ENCODE results near the gene SLC37A3.

SLC37A3 gene

DNA sequence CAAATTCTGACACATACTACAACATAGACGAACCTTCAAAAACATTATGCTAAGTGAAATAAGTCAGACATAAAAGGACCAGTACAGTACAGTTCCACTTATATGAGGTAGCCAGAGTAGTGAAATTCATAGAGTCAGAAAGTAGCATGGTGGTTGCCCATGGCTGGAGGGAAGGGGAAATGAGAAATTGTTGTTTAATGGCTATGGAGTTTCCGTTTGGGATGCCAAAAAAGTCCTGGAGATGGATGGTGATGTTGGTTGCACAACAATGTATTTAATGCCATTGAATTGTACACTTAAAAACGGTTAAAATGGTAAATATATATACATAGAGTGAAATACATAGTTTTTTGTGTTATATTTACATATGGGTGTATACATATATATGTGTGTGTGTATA lies 2.1 kb upstream of the SLC37A3 start:
- DNase-seq (ENCODE audit: low read depth) = no peak

DNA sequence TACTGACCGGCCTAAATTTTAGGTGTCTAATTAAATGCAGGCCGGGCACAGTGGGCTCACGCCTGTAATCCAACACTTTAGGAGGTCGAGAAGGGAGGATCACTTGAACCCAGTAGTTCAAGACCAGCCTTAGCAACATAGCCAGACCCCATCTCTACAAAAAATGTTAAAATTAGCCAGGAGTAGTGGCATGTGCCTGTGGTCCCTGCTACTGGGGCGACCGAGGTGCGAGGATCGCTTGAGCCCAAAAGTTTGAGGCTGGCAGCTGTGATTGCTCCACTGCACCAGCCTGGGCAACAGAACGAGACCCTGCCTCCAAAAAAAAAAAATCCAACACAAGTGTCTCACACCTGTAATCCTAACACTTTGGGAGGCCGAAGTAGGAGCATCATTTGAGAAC lies 491 bp upstream of the SLC37A3 start:
- DNase-seq (ENCODE audit: low read depth) = no peak

GRCh38 chr7:140393756-140394306 lies 4.5 kb downstream of the SLC37A3 start:
- no peak for DNase-seq (ENCODE audit: low read depth)

DNA sequence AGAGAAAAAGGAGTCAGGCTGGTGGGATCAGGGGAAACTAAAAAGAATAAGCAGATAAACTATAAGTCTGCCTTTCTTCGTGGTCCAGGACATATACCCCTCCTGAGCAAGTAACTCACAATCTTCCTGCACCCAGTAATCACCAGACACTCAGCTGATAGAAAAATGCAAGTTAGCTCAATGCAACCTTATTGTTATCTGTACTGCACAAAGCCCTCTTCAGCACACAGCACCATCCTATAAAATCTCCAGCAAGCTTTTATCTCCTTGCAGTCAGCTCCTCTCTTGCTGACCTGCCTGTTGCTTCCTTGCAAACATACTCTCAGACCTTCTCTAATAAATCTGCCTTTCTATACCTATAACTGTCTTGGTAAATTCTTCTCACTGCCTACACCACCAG lies 6.7 kb downstream of the SLC37A3 start:
- no peak for DNase-seq (ENCODE audit: low read depth)

GRCh38 chr7:140390466-140391190 lies 7.7 kb downstream of the SLC37A3 start:
- no peak for DNase-seq (ENCODE audit: low read depth)

DNA sequence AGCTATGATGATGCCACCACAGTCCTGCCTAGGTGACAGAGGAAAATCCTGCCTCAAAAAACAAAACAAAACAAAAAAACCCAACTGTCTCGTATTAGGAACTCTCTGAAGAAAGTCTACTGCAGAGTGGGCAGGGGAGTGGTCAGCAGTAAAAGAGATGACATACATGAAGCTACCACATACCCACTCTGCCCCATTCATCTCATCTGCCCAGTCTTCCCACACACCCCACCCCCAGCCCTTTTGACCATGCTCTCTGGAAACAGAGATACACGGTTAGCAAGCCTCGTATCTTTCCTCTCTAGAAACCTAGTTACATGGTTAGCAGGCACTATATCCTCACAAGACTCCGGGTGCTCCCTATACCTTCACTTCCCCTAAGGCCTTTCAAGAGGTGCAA lies 8.3 kb downstream of the SLC37A3 start:
- no peak for DNase-seq (ENCODE audit: low read depth)

DNA sequence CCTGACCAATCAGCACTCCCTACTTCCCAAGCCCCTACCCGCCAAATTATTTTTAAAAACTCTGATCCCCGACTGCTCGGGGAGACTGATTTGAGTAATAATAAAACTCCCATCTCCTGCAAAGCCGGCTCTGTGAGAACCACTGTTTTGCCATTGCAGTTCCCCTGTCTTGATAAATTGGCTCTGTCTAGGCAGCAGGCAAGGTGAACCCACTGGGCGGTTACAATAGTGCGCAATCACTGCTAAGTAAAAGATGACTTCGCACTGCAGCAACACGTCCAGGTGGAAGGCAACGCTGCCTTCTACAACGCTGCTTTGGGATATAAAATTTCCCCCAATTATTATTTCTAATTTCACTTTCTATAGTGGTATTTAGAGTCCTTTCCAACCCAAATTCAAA lies 8.9 kb downstream of the SLC37A3 start:
- DNase-seq (ENCODE audit: low read depth) = no peak

DNA sequence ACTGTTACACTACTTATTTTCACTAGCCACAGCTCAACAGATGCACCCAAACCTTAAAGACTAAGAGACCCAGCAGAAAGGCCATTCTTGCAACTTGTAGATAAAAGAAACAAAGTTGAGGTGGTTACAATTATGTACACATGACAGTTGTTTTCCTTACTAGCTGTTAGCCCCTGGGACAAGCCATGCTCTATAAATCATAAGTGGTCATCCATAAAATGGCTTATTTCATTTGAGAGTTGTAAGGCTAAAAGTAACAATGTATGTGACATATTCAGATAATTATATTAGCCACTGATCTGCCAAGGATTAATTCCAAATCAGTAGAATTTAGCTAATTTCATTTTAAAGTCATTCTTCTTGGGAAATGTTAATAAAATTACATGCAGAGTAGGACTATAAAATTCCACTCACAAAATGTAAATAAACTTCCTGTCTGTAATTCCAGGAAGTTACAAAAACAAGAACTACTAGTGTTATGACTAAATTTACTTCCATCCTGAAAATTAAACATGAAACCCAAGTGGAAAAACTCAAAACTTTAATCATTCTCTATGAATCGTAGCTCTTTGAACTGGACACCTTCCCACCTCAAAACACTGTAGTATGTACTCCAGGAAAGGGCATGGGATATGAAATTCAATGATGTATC lies 13.3 kb downstream of the SLC37A3 start:
- DNase-seq (ENCODE audit: low read depth) = no peak

DNA sequence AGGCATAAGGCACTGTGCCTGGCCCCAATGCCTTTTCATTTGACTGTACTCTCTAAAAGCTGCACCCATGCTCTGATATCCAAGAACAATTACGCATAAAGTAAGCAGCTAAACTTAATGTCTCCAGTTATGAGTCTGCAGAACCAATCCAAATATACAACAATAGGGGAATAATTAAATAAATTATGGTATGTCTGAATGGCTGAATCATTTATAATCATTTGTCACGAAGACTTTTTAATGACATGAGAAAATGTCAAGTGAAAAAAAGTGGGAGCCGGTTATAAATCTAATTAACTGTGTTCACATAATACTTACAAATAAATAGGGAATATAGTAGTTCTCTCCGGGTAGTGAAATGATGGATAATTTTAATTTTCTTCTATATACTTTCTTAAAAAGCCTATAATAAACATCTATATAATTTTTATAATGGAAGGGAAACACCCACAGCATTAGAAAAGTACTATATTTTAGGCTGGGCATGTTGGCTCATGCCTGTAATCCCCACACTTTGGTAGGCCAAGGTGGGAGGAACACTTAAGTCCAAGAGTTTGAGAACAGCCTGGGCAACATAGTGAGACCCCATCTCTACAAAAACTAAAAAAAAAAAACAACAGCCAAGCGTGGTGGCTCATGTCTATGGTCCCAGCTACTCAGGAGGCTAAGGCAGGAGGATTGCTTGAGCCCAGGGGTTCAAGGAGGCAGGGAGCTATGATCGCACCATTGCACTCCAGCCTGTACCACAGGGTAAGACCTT lies 14.2 kb downstream of the SLC37A3 start:
- no peak for DNase-seq (ENCODE audit: low read depth)

DNA sequence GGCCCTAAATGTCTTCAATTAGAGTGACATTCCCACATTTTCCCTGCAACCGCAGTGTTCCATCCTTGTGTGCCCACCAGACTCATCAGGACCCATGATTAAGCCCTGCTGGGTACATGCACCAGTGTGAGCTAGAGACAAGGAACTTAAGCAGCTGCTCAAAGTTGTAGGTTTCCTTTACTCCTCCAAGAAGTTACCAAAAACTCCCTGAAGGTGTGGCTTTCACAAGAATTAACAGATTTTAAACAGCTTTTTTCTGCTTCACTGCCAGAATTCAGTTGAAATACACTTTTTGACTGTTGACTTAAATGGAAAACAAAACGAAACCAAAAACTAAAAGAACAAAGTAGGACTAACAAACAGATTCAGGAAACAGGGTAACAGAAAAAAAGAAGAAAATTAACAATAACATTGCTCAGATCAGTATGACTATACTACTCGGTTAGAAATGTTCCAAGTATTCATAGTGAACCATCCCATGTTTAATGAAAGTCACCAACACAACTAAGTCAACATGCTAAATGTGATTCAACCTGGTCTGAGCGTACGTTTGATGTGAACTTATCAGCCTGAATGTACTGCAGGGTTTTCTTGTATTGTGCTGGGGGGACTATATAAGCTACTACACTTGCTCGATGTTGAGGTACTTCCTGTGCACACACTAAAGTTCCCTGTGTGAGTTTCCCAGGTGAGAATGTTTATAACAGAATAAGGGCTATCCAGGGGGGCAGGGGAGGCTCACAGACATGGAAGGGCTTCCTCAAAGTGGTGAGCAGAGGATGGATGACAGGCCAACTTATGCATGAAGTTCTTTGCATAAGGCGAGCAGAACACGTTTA lies 22.2 kb downstream of the SLC37A3 start:
- DNase-seq (ENCODE audit: low read depth) = no peak

DNA sequence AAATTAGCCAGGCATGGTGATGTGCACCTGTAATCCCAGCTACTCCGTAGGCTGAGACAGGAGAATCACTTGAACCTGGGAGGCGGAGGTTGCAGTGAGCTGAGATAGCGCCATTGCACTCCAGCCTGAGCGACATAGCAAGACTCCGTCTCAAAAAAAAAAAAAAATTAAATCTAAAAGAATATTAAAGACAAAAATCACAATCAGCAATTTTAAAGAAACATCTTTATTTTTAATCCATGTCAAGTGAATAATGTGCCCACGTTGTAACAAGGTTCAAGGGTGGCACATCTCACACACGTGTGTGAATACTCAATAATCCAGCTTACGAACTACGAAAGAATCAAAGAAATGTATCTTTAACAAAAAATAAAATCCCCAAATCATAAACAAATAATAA lies 23.0 kb downstream of the SLC37A3 start:
- DNase-seq (ENCODE audit: low read depth) = no peak

- DNase-seq (ENCODE audit: low read depth) = no peak
Observed at GRCh38 chr7:140369294-140369693, 29.0 kb downstream of the SLC37A3 start.

GRCh38 chr7:140367528-140367927 lies 30.8 kb downstream of the SLC37A3 start:
- DNase-seq (ENCODE audit: low read depth) = no peak

- DNase-seq (ENCODE audit: low read depth) = no peak
Observed at GRCh38 chr7:140364819-140365218, 33.5 kb downstream of the SLC37A3 start.

- no peak for DNase-seq (ENCODE audit: low read depth)
Observed at GRCh38 chr7:140360697-140361229, 37.6 kb downstream of the SLC37A3 start.

DNA sequence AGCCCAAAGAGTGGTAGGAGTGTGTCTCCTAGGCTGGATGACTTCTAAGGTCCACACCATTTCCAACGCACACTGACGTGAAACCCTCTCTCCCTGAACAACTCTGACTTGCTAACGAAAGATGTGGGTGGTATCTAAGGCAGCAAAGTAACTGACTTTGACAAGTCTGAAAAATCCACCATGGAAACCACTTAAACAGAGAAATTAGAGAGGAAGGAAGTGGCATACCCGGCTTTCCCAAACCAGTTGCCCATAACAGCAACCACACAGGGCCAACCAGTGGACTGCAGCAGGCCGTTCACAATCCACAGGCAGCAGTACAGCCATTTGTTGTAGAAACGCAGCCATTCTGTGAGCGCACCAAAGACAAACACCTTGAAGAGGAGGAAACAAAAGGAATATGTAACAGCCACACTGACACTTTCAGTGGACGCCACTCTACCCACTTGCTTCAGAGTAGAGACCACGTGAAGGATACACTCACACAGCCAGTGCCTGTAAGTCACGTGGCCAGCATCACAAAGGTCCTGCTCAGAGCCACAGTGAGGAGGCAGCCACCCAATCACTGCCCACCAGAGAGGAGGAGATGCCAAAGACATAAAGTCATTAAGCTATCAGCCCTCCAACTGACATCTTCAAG lies 39.8 kb downstream of the SLC37A3 start:
- DNase-seq (ENCODE audit: low read depth) = no peak

DNA sequence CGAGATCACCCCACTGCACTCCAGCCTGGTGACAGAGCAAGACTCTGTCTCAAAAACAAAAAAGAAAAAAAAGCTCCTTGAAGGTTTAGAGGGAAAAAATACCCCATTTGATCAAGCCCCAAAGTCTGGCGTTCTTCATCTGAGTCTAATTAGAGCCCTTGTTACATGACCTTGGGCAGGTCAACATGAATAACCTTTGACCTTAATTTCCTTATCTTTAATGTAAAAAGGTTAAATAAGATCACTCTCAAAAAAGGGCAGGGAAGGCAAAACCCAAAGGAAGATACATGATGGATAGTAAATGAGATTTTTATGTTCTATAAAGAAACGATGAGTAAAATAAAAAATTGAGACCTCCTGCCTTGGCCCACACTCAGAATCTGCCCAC lies 40.3 kb downstream of the SLC37A3 start:
- no peak for DNase-seq (ENCODE audit: low read depth)

DNA sequence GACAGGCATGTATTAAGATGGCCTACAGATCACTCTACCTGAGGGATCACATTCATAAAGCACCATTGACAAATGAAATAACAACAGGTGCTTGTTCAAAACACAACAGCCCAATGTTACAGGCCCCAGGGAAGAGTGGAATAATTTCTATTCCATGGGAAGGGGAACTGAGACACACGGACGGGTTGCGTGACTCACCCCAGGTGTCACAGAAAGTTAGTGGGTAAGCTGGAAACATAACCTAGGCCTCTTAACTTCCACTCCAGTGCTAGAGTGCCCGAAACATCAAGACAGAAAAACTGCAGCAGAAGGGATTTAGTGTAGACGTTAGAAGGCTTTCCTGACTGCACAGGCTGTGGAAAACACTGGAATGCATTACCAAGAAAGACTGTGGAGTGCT lies 48.3 kb downstream of the SLC37A3 start:
- DNase-seq (ENCODE audit: low read depth) = no peak

DNA sequence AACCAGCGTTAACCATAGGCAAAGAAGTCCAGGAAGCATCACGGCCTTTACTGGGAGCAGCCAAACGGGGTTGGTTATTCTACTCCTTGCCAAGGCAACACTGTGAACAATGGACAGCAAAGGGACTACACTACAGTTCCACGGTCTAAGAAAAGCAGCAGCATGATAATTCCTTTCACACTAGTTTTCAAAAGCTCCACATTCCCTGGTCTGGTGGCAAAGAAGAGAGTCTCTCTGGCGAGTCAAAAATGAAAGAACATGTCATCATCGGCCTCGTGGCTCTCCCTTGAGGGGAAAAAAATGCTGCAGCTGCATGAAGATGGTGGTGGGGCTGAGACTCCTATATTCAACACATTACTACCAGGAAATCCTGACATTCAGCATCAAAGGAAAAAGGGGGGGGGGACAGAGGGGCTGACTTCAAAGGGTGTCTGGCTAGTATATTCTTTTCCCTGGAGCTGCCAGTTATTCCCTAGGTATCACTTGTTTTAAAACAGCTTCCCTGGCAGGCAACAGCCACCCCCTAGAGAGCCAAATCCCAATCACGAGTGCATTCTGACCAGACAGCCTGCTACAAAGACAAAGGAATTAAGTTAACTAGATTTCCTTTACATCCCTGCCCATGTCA lies 49.1 kb downstream of the SLC37A3 start:
- no peak for DNase-seq (ENCODE audit: low read depth)

DNA sequence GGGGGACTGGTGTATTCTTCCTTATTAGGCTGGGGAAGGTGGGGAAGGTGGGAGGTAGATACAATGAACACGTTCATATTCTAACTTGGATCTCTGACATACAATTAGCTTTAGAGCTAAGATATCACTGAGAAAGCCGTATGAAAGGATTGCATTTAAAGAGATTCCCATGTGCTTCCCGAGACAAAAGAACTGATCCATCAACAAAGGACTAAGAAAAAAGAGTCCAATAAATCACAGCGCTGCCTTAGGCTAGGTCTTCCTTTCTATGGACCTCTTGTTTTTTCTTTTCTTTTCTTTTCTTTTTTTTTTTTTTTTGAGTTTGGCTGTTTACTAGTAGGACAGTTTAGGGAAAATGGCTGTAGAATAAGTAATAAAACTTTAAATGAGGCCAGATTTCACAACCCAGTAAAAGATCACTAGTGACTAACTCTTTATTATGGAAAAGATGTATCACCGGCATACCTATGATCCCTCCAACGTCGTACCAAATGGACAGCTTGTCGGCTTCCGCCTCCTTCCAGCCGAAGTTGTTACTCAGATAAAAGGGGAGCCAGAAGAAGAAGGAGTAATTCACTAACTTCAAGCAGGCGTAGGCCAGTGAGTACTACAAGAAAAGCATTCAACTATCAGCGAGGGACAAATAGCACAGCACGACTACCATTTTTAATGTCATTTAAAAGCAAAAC lies 50.0 kb downstream of the SLC37A3 start:
- no peak for DNase-seq (ENCODE audit: low read depth)
